HG03045 (cell line): Measurements from ENCODE around the gene RGS6.

ENCODE experiments used
- ATAC-seq: cut with Tn5 transposase; IDR thresholded peaks from one replicate; pipeline ENCODE4 v1.9.1; 2021; ENCODE audit warnings: mild to moderate bottlenecking, moderate library complexity; ENCODE audit not compliant: unreplicated experiment

Gene RGS6

GRCh38 chr14:71943695-71944018, 11.4 kb downstream of the RGS6 start:
- no peak for ATAC-seq

- ATAC-seq = no peak
These were observed 15.8 kb downstream of the RGS6 start for GRCh38 chr14:71947947-71948500.

GRCh38 chr14:71952381-71953363, 20.4 kb downstream of the RGS6 start:
- ATAC-seq = no peak

GRCh38 chr14:71956920-71957563, 24.8 kb downstream of the RGS6 start:
- no peak for ATAC-seq

- ATAC-seq = no peak
These were observed 26.8 kb downstream of the RGS6 start for GRCh38 chr14:71959055-71959454.

- no peak for ATAC-seq
These were observed 28.5 kb downstream of the RGS6 start for GRCh38 chr14:71960494-71961353.

GRCh38 chr14:71961972-71962371, 29.7 kb downstream of the RGS6 start:
- no peak for ATAC-seq

- no peak for ATAC-seq
These were observed 32.5 kb downstream of the RGS6 start for GRCh38 chr14:71964716-71965115.

- no peak for ATAC-seq
These were observed 34.3 kb downstream of the RGS6 start for GRCh38 chr14:71966528-71966927.

- no peak for ATAC-seq
These were observed 35.5 kb downstream of the RGS6 start for GRCh38 chr14:71967704-71968103.

- no peak for ATAC-seq
These were observed 38.0 kb downstream of the RGS6 start for GRCh38 chr14:71970272-71970671.

- ATAC-seq = no peak
These were observed 53.4 kb downstream of the RGS6 start for GRCh38 chr14:71985538-71986189.

GRCh38 chr14:71988476-71988875, 56.2 kb downstream of the RGS6 start:
- ATAC-seq = no peak

GRCh38 chr14:71988939-71989338, 56.7 kb downstream of the RGS6 start:
- ATAC-seq = no peak

GRCh38 chr14:71994416-71994815, 62.2 kb downstream of the RGS6 start:
- no peak for ATAC-seq

GRCh38 chr14:71995741-71996140, 63.5 kb downstream of the RGS6 start:
- no peak for ATAC-seq

- no peak for ATAC-seq
These were observed 64.4 kb downstream of the RGS6 start for GRCh38 chr14:71996610-71997009.

- no peak for ATAC-seq
These were observed 68.7 kb downstream of the RGS6 start for GRCh38 chr14:72000907-72001306.

GRCh38 chr14:72002731-72003130, 70.5 kb downstream of the RGS6 start:
- no peak for ATAC-seq

- ATAC-seq = no peak
These were observed 76.4 kb downstream of the RGS6 start for GRCh38 chr14:72008666-72009065.

- no peak for ATAC-seq
These were observed 78.2 kb downstream of the RGS6 start for GRCh38 chr14:72010474-72010873.
